Inflammatory macrophage treated with lipopolysaccharide for 1 hour (primary cell): ENCODE measurements around the gene OR2C1.
A peak's percentile ranks its signal among the peaks of the same experiment; 100 is the strongest.

Experiments used
- DNase-seq, 2 donors: peaks; one replicate each; pipeline ENCODE4 v3.0.0-alpha.2; 2020 to 2022

The OR2C1 gene

DNA sequence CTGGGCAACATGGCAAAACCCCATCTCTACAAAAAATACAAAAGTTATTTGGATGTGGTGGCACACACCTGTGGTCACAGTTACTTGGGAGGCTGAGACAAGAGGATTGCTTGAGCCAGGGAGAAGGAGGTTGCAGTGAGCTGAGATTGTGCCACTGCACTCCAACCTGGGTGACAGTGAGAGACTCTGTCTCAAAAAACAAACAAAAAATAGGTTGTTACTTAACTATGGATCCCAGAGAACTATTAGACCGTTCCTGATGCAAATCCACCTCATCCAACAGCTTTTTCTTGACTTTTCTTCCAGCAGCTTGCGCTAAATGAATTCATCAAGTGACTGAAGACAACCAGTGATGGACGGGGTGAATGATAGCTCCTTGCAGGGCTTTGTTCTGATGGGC lies at the start of gene OR2C1:
Gene OR2C1 (plus strand): TSS at position 301 of the 400 bp plus-strand sequence. CDS start 52 bp downstream, at position 353.
- no peak for DNase-seq

DNA sequence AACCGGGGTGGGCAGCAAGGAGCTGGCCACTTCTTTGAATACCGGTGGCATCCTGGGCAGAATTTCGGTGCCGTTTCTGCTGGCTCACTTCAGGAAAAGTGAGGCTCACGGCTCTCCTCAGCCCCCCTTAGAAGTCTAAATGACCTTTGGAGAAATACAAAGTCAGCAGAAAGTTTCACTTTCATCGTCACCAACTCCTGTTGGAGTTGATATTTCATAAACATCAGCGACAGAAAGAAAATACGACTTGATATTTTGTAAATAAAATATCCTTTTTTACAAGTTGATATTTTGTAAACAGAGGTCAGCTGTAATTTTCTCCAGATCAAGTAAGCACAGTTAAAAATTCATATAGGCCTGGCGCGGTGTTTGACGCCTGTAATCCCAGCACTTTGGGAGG lies 49.6 kb upstream of the OR2C1 start:
- no peak for DNase-seq

DNA sequence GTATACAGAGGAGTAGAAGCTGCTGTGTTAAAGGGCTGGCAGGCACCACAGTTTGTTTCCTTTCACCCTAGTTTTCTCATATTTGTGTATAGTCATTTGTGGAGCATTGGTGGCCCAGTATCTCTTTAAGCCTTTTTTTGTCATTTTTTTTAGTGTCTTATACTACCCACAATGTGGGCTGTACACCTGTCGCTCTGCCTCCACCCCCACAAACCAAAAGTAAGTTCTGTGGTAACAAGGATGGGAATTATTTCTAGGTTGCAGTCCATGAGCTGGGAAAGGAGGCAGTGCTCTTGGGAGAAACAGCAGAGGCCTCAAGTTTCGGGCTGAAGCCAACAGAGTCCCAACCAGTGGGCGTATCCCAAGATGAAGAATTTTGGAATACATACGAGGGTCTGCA lies 44.2 kb upstream of the OR2C1 start:
- no peak for DNase-seq

DNA sequence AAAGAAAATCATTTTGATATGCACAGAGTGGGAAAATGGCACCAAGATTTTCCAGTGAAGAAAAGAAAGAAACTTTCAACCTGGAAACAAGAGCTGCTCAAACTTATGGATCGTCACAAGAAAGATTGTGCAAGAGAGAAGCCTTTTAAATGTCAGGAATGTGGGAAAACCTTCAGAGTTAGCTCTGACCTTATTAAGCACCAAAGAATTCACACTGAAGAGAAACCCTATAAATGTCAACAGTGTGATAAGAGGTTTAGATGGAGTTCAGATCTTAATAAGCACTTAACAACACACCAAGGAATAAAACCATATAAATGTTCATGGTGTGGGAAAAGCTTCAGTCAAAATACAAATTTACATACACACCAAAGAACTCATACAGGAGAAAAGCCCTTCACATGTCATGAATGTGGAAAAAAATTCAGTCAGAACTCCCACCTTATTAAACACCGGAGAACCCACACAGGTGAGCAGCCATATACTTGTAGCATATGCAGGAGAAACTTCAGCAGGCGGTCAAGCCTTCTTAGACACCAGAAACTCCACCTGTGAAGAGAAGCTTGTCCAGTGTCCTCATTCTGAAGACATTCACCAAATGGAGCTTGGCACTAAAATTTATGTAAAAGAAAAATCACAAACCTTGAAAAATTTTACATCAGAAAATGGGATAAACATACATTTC lies 38.2 kb upstream of the OR2C1 start:
- DNase-seq = peak in 1 of 2 donors; percentile 4

DNA sequence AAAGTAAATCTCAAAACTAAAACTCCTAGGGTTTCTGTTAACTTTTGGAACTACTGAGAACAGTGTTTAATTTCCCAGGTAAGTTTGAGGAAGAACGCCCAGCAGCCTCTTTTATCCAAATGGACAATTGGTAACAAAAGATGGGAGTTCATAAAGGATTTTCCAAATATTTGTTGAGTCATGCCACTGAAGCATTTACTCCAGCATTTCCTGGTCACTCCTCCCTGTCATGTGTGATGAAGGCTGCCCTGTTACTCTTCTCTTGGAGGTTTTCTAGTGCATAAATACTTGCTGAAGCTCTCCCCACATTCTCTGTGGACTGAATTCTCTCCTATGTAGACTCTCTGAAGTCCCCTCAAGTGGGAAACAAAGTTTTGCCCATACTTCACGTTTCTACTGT lies 33.9 kb upstream of the OR2C1 start:
- no peak for DNase-seq

DNA sequence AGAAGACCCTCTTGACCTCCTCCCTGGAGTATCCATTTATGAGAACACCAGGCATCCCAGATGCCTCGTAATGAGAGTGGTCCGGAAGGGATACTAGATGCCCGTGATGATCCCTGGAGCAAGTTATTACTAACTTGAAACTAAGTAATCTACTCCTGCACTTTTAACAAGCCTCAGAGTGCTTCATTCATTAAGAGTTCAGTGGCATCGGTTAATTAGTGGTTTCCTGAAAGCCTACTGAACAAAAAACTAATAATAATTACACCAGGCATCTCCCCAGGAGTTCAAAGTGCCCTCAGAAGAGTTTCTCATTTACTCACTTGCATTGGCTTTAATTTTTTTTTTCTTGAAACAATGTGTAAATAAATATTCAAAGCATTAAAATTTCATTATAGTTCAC lies 28.2 kb upstream of the OR2C1 start:
- DNase-seq = no peak

DNA sequence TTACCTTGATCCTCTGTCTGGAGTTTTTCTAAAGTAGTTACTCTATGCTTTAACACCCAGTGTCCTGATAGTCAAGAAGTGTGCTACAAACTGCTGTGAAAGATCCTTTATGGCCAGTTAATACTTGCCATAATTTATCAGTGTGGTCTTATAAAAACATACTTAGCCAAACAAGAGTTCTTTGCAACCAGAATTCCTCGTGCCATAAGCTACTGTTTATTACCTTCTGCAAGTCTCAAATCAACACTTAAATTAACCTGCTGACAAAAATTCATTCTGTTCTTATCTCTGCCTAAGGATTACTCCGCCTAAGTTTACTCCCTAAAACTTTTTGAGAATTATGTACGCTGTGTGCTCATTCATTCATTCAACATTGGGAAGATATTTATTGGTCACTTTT lies 27.6 kb upstream of the OR2C1 start:
- no peak for DNase-seq

DNA sequence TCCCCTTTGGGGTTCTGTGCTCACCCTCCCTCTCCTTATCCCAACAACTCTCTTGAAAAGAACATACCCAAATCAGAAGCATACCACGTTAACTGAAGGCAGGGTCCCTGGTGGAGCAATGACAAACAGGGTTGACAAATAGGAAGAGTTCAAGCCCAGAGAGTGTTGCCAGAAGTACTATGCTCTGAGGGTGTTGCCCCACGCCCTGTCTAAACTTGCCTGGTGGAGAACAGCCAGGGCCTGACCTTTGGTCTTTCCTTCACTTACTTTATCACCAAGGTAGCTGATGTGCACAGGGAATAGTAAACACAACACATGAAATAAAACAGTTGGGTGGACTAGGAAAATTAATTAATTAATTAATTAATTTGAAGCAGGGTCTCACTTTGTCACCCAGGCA lies 27.0 kb upstream of the OR2C1 start:
- no peak for DNase-seq

DNA sequence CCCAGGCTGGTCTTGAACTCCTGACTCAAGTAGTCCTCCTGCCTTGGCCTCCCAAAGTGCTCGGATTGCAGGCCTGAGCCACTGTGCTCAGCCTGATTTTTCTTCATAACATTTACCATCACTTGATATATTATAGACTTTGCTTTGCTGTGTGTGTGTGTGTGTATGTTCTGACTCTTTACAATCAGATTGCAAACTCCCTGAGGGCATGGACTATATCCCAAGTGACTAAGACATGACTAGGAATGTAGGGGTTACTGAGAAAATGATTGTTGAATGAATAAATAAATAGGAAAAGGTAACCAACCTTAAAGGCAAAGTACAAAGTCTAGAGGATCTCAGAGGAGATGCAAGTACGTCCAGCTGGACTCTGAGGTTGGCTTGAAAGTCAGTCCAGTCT lies 9.6 kb upstream of the OR2C1 start:
- DNase-seq = no peak

DNA sequence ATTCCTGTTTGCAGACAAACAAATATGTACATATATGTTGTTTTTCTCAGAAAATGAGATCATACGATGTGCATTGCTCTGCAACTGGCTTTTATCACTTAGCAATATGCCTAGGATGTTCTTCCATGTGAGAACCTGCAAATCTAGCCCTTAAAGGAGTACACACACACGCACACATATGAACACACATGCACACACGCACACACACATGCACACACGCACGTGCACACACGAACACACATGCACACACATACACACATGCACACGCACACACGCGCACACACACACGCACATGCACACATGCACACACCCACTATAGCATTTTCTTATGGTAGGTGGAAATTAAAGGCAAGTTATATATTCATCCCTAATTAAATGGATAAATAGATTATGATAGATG lies 8.1 kb upstream of the OR2C1 start:
- no peak for DNase-seq

DNA sequence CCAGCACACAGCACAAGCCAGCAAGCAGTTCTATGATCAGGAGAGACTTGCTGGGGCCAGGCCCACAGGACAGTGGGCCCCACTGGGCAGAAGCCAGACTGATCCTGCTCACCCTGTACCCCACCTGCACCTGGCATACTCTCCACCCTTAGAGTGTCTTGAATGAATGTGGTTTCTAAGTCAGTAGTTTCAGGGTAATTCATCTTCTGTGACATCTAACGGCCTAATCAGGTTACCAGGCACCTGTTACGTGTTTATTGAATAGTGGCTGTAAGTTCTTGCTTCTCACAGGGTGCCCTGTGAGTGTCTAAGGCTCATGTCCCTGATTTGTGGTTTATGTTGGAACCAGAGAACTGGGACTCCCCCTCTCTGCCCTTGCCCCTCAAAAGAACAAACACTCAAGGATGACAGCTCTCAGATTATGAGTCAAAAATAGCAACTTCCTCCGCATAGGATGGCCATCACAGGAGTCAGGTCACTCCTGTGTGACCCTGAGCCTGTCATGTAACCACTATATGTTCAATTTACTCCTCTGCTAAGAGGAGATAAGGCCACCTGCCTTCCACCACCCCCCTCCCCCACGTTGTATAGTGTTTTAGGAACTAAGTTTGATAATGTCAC lies 7.0 kb upstream of the OR2C1 start:
- DNase-seq = no peak

DNA sequence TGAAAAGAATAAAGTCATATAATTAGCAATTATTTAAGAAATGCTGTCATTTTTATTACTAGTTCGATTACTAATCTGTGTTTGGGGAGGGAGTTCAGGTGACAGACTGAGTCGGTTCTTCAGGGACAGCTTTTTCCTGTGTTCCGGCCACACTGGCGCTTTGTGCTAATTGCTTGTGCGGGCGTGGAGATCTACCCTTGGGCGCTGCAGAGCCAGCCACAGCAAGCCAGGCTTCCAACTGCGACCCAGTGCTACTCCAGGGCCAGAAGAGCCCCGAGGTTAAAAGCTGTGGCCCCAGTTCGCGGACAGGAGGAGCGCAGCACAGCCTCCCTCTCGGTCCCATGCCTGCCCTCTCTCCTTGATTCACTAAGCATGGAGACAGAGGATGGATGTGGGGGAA lies 6.5 kb upstream of the OR2C1 start:
- DNase-seq = no peak

DNA sequence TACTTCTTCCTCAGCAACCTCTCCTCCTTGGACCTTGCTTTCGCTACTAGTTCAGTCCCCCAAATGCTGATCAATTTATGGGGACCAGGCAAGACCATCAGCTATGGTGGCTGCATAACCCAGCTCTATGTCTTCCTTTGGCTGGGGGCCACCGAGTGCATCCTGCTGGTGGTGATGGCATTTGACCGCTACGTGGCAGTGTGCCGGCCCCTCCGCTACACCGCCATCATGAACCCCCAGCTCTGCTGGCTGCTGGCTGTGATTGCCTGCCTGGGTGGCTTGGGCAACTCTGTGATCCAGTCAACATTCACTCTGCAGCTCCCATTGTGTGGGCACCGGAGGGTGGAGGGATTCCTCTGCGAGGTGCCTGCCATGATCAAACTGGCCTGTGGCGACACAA lies 429 bp downstream of the OR2C1 start:
- no peak for DNase-seq

DNA sequence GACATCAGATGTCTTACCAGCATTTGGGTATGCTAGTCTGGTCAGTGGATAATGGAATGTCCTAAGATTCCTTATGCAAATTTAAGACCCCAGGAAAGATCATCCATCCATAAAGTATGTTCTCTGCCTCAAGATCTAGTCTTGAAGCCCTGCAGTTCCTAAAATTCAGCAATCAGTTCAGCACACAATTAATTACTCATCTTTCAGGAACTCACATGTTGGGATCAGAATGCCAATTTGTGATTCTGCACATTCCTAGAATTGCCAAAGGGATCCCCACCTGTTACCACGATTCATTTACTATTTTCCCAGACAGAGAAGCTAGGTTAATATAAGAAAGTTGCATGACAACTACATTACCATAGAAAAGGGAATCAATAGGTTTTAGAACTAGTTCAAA lies 3.2 kb downstream of the OR2C1 start:
- no peak for DNase-seq

DNA sequence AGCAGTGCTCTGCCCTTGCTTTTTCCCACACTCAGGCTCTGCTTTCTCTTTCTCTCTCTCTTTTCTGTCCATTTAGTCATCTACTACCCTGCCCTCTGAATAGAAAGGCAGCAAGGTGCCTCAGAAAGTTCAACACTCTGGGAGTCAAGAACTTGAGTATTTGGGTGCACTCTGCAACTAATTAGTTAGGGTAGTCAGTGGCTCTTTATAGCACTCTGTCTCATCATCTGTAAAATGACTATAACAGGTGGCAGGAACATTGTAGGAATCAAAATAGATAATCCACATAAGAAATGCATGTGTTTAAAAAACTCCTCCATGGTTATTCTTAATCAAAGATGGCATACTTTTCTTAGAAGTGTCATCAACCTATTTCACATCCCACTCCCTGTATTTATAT lies 7.2 kb downstream of the OR2C1 start:
- no peak for DNase-seq

DNA sequence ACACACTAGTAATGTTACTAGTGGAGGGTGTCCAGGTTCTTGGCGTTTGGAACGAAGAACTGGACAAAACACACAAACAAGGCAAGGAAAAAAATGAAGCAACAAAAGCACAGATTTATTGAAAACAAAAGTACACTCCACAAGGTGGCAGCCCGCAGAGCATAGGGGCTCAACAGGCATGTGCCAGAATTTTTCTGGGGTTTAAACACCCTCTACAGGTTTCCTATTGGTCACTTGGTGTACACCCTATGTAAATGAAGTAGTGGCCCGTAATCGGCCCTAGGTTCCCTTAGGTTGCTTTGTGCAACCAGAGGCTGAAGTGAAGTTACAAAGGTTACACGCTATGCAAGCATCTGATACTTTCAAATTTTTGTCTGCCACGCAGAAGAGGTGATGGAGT lies 8.1 kb downstream of the OR2C1 start:
- DNase-seq = no peak

DNA sequence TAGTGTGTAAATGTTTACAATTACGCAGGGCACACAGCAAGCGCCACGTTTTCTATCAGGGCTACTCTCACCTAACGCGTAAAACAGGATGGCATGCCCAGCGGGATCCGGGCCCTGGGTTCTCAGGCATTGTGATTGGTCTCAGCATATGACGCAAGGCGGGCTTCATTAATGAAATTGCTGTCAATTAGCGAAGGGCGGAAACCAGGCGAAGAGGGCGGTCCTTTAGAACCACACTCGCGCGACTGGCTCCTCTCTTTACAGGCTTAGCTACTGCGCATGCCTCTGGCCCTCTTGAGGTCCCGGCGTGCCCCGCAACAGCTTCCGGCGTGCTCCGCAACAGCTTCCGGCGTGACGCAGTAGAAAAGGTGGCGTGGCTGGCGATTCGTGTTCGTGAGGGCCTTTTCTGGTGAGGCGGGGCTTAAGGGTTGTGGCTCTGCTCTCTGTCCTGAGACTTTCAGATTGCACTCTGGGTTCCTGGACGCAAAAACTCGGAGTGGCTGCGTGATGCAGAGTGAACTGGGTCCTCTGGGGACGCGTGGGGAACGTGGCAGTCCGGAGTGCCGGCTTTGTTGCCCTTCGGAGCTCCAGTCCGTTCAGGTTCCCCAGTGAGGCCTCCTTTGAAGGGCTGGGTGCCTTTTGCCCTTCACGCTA lies 9.2 kb downstream of the OR2C1 start:
- DNase-seq = peak; percentile 63 to 68

DNA sequence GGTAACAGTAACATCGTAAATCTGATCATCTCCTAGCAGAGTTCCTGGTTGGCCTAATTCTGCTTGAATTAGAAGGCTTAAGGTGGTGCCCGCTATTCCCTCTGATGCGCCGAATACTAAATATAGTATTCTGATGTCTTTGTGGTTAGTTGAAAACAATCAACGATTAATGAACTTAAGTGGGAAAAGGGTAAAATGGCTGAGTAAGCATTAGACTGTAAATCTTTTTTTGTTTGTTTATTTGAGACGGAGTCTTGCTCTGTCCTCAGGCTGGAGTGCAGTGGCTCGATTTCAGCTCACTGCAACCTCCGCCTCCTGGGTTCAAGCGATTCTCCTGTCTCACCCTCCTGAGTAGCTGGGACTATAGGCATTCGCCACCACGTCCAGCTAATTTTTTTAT lies 13.4 kb downstream of the OR2C1 start:
- DNase-seq = no peak

DNA sequence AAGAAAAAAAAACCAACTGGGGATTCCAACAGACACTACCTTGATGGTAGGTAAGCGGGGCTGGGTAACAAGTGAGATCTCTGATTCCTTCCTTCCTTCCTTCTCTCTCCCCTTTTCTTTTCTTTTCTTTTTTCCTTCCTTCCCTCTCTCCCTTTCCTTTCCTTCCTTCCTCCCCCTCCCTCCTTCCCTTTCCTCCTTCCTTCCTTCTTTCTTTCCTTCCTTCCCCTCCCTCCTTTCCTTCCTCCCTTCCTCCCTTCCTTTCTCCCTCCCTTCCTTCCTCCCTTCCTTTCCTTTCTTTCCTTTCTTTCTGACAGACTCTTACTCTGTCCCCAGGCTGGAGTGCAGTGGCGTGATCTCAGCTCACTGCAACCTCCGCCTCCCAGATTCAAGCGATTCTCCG lies 20.0 kb downstream of the OR2C1 start:
- DNase-seq = no peak

DNA sequence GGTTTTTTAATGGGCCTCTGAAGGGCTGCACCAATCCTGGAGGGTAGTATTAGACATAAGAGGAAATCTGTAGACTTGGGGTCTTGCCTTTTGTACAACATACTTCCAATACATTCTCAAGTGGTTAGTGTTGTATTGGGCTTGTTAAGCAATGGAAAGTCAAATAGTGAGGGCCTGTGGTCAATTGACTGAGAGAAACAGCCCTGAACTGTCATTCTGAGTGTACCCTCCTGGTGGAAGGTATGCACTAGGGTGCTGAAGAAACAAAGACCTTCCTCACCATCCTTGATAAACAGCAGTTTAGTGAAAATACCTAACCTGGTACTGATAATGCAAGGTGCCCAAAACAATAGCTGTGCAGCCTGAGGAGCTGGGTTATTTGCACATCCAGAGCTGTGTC lies 22.2 kb downstream of the OR2C1 start:
- DNase-seq = no peak

DNA sequence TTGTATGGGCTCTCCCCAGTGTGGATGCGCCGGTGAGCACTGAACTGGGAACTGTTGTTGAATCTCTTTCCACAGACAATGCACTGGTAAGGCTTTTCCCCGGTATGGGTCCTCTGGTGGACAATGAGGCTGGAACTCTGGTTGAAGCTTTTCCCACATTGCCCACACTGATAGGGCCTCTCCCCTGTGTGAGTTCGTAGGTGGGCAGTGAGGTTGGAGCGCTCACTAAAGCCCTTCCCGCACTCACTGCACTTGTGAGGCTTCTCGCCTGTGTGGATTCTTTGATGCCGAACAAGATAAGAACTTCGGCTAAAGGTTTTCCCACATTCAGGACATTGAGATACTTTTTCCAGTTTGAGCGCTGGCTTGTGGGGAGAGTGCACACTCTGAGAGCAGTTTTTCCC lies 27.4 kb downstream of the OR2C1 start:
- DNase-seq = no peak

DNA sequence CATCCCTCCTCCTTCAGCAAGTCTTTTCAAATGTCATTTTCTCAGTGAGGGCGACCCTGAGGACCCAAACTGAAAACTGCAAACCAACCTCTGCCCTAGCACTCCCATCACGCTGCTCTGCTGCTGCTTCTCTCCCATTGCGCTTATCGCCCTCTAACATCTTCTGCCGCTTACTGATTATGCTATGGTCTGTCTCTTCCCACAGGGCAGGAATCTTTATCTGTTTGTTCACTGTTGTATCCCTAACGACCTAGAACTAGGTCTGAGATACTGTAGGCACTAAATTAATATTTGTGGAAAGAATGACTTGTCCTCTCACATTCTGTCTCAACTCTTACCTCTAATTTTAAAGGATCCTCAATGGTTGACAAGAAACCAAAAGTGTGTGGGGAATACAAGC lies 32.6 kb downstream of the OR2C1 start:
- no peak for DNase-seq

DNA sequence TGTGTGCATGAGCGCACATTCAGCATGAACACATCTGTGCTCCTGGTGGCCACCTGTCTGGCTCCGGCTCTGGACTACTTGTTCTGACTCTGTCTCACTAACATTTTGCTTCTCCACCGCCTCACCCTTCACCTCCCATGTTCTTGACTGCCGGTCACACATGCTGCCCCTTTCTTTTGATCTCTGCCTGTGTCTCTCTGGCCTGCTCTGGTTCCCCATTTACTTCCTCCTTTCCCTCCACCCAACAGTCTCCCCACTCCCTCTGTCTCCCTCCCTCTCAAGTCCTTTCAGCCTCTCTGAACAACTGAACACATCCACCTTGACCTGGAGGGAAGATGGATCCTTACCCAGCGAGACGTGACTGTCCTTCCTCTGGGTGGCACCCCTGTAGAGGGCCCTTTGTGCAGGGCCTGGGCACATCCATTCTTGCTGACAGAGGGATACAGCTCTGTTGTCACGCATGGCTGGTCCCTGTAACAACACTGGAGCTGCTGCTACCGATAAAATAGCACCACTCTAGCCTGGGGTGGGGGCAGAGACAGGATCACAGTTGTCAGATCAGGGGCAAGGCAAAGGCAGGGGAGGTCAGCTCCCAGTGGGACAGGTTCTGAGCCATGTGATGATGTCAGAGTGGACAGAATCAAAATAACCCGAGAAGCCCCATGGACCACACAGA lies 34.1 kb downstream of the OR2C1 start:
- no peak for DNase-seq

DNA sequence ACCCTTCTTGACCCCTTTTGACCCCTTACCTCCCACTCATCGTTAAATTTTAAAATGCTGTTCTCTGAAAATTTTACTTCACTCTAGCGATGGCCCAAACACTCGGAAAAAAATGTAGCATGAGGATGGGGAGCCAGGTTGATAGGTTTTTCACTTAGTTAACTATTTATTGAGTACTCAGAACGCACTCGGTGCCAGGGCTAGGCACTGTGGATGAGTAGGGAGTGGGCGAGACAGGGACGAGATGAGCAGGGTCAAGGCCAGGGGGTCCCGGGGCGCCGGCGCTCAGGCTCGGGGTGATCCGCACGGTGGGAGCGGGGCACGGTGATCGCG lies 44.7 kb downstream of the OR2C1 start:
- no peak for DNase-seq
